HepG2 (cell line): ENCODE measurements around the gene SRCIN1. TPM values are rescaled to one million over a fixed set of nuclear protein-coding genes. Genes with fewer than 3 reads are reported as not detected.

Source experiments
- ATAC-seq: fragments of 200-7000 bp; cut with Tn5 transposase; 3 replicates; pipeline ENCODE4 v1.9.1; 2020; ENCODE audit warnings: mild to moderate bottlenecking, moderate library complexity
- BruUV-seq: library from RNA; stranded (reverse); fragments of 400-500 nt; replicated peaks from 2 replicates; lab custom pipeline; 2021; lab: Mats Ljungman, UMichigan
- CTCF ChIA-PET: fragments of 300-600 bp; formaldehyde crosslinking; extraction: SDS; loops from one replicate; lab custom pipeline; 2021; ENCODE audit warnings: low total read pairs, inconsistent platforms, low intra/inter-chr PET ratio; lab: Yijun Ruan, JAX
- POLR2A ChIA-PET: fragments of 350-600 bp; sonication (Branson Sonifier 250); formaldehyde crosslinking; loops from one replicate; lab custom pipeline; 2020; ENCODE audit warnings: antibody characterized with exemption, inconsistent platforms; lab: Yijun Ruan, JAX
- DNase-seq: peaks from one replicate; pipeline ENCODE4 v3.0.0-alpha.2; 2015; ENCODE audit warnings: low spot score
- FAIRE-seq: peaks from 3 replicates; lab custom pipeline; 2011; peaks lifted over from hg19 to GRCh38; lab: Jason Lieb, UNC
- H2AFZ ChIP-seq: one replicate; pipeline ENCODE4 v1.6.1; 2011; ENCODE audit warnings: low read length, inconsistent platforms
- H3K27ac ChIP-seq: fragments of 300-600 bp; 3 replicates; pipeline ENCODE4 v1.8.0; 2011; ENCODE audit warnings: mixed run types, mild to moderate bottlenecking, mixed read lengths, low read length, inconsistent platforms; ENCODE audit not compliant: insufficient read depth; ENCODE audit errors: extremely low read length
- H3K27me3 ChIP-seq, 2 experiments: fragments of 200-600 bp in 1 of 2; 2 replicates in 1 of 2; 3 replicates in 1 of 2; pipeline versions ENCODE4 v1.6.0 to v1.8.0; 2011; ENCODE audit warnings: low read length in 2 of 2, mild to moderate bottlenecking in 2 of 2, moderate library complexity in 2 of 2, inconsistent platforms in 1 of 2; ENCODE audit not compliant: insufficient read depth in 2 of 2, control insufficient read depth in 1 of 2
- H3K36me3 ChIP-seq, 2 experiments: fragments of 200-600 bp in 1 of 2; replicated peaks in 1 of 2; 2 replicates in 1 of 2; 3 replicates in 1 of 2; pipeline versions ENCODE4 v1.5.1 to v1.8.0; 2011; ENCODE audit warnings: low read length in 2 of 2, inconsistent platforms in 1 of 2; ENCODE audit not compliant: insufficient read depth in 2 of 2, control insufficient read depth in 1 of 2
- H3K4me1 ChIP-seq: 2 replicates; pipeline ENCODE4 v1.5.1; 2012; ENCODE audit warnings: low read length, inconsistent platforms; ENCODE audit not compliant: insufficient read depth
- H3K4me2 ChIP-seq: 2 replicates; pipeline ENCODE4 v1.6.0; 2011; ENCODE audit warnings: low read depth, low read length, inconsistent platforms
- H3K4me3 ChIP-seq, 3 experiments: fragments of 200-600 bp in 1 of 3; sonication (generic), shearing (Covaris generic) in 1 of 3; replicated peaks in 1 of 3; 2 replicates each; pipeline ENCODE4 v1.5.1; 2011 to 2016; ENCODE audit warnings: low read length in 3 of 3, inconsistent platforms in 2 of 3, low read depth in 2 of 3, mild to moderate bottlenecking in 2 of 3, control low read depth in 1 of 3, mixed read lengths in 1 of 3; ENCODE audit not compliant: insufficient read depth in 1 of 3
- H3K79me2 ChIP-seq: one replicate; pipeline ENCODE4 v1.6.1; 2011; ENCODE audit warnings: low read length, inconsistent platforms; ENCODE audit not compliant: insufficient read depth
- H3K9ac ChIP-seq: 2 replicates; pipeline ENCODE4 v1.6.0; 2011; ENCODE audit warnings: mild to moderate bottlenecking, low read depth, low read length, inconsistent platforms; ENCODE audit not compliant: insufficient read depth
- H3K9me3 ChIP-seq: 2 replicates; pipeline ENCODE4 v1.5.1; 2012; ENCODE audit warnings: mild to moderate bottlenecking, low read length
- H4K20me1 ChIP-seq: 2 replicates; pipeline ENCODE4 v1.6.0; 2011; ENCODE audit warnings: inconsistent platforms, mild to moderate bottlenecking, low read length, moderate library complexity; ENCODE audit not compliant: insufficient read depth
- DR1 ChIP-seq: sonication (generic); formaldehyde crosslinking; IDR thresholded peaks from 2 replicates; pipeline ENCODE4 v1.8.0; 2021; ENCODE audit warnings: mild to moderate bottlenecking, missing genetic modification reagents, inconsistent platforms
- FOXK1 ChIP-seq: sonication (generic); formaldehyde crosslinking; IDR thresholded peaks from 2 replicates; pipeline ENCODE4 v1.4.0; 2020; ENCODE audit warnings: low read depth, missing genetic modification reagents, borderline replicate concordance
- FOXO1 ChIP-seq: sonication (generic); formaldehyde crosslinking; IDR thresholded peaks from 2 replicates; pipeline ENCODE4 v1.4.0; 2020; ENCODE audit warnings: missing genetic modification reagents
- GPN1 ChIP-seq: sonication (generic); formaldehyde crosslinking; IDR thresholded peaks from 2 replicates; pipeline ENCODE4 v1.5.1; 2020; ENCODE audit warnings: missing genetic modification reagents, borderline replicate concordance
- KDM1A ChIP-seq: IDR thresholded peaks from 2 replicates; pipeline ENCODE4 v1.6.1; 2016; ENCODE audit warnings: missing compliant biosample characterization
- SMARCE1 ChIP-seq: fragments of 450-650 bp; IDR thresholded peaks from 2 replicates; pipeline ENCODE4 v1.6.1; 2017; ENCODE audit warnings: borderline replicate concordance
- STAG1 ChIP-seq: sonication (generic); formaldehyde crosslinking; IDR thresholded peaks from 2 replicates; pipeline ENCODE4 v1.4.0; 2020; ENCODE audit warnings: missing genetic modification reagents
- WIZ ChIP-seq: sonication (generic); formaldehyde crosslinking; IDR thresholded peaks from 2 replicates; pipeline ENCODE4 v1.5.1; 2020; ENCODE audit warnings: mild to moderate bottlenecking, missing genetic modification reagents
- ZBTB1 ChIP-seq: sonication (generic); formaldehyde crosslinking; IDR thresholded peaks from 2 replicates; pipeline ENCODE4 v1.4.0; 2020; ENCODE audit warnings: missing genetic modification reagents, borderline replicate concordance
- ZFP36L1 ChIP-seq: sonication (generic); formaldehyde crosslinking; IDR thresholded peaks from 2 replicates; pipeline ENCODE4 v1.8.0; 2022; ENCODE audit warnings: mild to moderate bottlenecking, missing genetic modification reagents, moderate library complexity
- ZNF136 ChIP-seq: sonication (generic); formaldehyde crosslinking; IDR thresholded peaks from 2 replicates; pipeline ENCODE4 v1.8.1; 2022; ENCODE audit warnings: low read depth, mild to moderate bottlenecking, moderate library complexity, missing genetic modification reagents
- ZNF567 ChIP-seq: sonication (generic); formaldehyde crosslinking; IDR thresholded peaks from 2 replicates; pipeline ENCODE4 v1.8.1; 2023; ENCODE audit warnings: mild to moderate bottlenecking, missing genetic modification reagents, borderline replicate concordance
- ZNF674 ChIP-seq: sonication (generic); formaldehyde crosslinking; IDR thresholded peaks from 2 replicates; pipeline ENCODE4 v1.5.0; 2020; ENCODE audit warnings: low read depth, mild to moderate bottlenecking, missing genetic modification reagents
- ZXDC ChIP-seq: sonication (generic); formaldehyde crosslinking; IDR thresholded peaks from 2 replicates; pipeline ENCODE4 v1.5.0; 2020; ENCODE audit warnings: mild to moderate bottlenecking, missing genetic modification reagents
- WGBS: methylation state at CpG from one replicate; pipeline ENCODE4 v1.1.6; 2017; ENCODE audit warnings: low lambda C conversion rate; 5-methylcytosine and 5-hydroxymethylcytosine counted together
- in situ Hi-C: cut with HindIII; loops from 2 replicates; pipeline ENCODE4 v1.10.0; 2017; ENCODE audit warnings: low pct_unique_long_range_greater_than_20kb; ENCODE audit not compliant: extremely low pct_ligation_motif_present
- intact Hi-C: fragments of 100-400 bp; cut with micrococcal nuclease; formaldehyde crosslinking; loops from one replicate; pipeline ENCODE4 v1.10.0; 2022; ENCODE audit not compliant: unreplicated experiment
- polyA plus RNA-seq, 8 experiments: library from polyadenylated mRNA; depleted of rRNA in 3 of 8; stranded (reverse) in 7 of 8; unstranded in 1 of 8; fragments of >200 nt; fragmentation: Illumina TruSeq in 4 of 8; extraction: Trizol in 4 of 8; gene quantifications; 2 replicates each; pipeline versions ENCODE4 v1.2.1 to v1.2.3, GENCODE V29; 2011 to 2016; ENCODE audit warnings: low read depth in 4 of 8, missing spikeins in 1 of 8, mixed read lengths in 1 of 8; ENCODE audit not compliant: insufficient read depth in 1 of 8
- total RNA-seq, 5 experiments: library from RNA; depleted of rRNA; stranded (reverse); fragments of >200 nt; fragmentation: Illumina TruSeq; extraction: Trizol; gene quantifications; 2 replicates each; pipeline ENCODE4 v1.2.3, GENCODE V29; 2016; ENCODE audit warnings: low read depth in 1 of 5
- TF ChIP-seq, protein P1 (sequence below): sonication (generic); formaldehyde crosslinking; IDR thresholded peaks from 2 replicates; pipeline ENCODE4 v1.4.0; 2020; ENCODE audit warnings: missing genetic modification reagents

SRCIN1 gene
- total and polyA plus RNA-seq, 2 of the 13 experiments (the other 11 are each of a cell fraction or from before 2014, with no cell fraction given), result 1.2 to 9.6 TPM

DNA sequence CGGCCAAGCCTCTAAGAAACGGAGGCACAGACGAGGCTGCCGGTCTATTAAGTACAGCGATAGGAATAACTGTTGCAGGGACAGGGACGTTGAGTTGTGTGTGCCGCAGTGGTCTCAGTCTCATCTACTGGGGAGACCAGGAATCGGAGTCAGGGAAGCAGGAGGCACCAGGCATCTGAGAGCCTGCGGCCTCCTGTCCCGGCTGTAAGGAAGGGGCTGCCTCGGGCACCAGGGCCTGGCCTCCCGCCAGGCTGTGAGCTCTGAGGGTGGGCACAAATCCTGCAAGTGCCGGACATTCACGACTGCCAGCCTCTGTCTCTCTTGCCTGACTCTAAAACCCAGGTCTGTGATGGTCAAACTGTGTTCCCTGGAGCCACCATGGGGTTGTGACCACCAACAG lies 101.5 kb downstream of the SRCIN1 start:
- in situ Hi-C loops, result no loop called here
- WGBS, result 54% methylated on average over 14 of the region's 14 CpGs
- Histone ChIP-seq H3K36me3 (no peaks in the 10 kb centered on the region), H3K9me3 (no peaks in the 10 kb centered on the region), H3K9ac (no peak overlapping the region), H3K4me3 (no peak overlapping the region), H4K20me1 (no peaks in the 10 kb centered on the region), H3K79me2 (no peaks in the 10 kb centered on the region), H3K4me2 (no peak overlapping the region), H2AFZ (no peak overlapping the region), H3K27me3 (peaks cover 4 to 57% of the 10 kb centered on the region in 2 experiments; a peak in 3 of 5 replicates), H3K27ac (no peak overlapping the region), H3K4me1 (peaks cover 7% of the 10 kb centered on the region)
- ChIA-PET POLR2A (no interaction called here), CTCF (no interaction called here)
- no TSS peak for BruUV-seq
- no peak for DNase-seq
- TF ChIP-seq ZNF136 (no peak), FOXO1 (CRISPR knock-in tag) (no peak), SMARCE1 (no peak), ZBTB1 (CRISPR knock-in tag) (no peak), KDM1A (CRISPR knock-in tag) (no peak), ZXDC (CRISPR knock-in tag) (no peak), WIZ (CRISPR knock-in tag) (no peak), ZNF674 (CRISPR knock-in tag) (no peak), ZFP36L1 (no peak), DR1 (CRISPR knock-in tag) (no peak), ZNF567 (CRISPR knock-in tag) (no peak), FOXK1 (CRISPR knock-in tag) (no peak), GPN1 (CRISPR knock-in tag) (no peak), STAG1 (CRISPR knock-in tag) (no peak)
- TF ChIP-seq, protein P1, sequence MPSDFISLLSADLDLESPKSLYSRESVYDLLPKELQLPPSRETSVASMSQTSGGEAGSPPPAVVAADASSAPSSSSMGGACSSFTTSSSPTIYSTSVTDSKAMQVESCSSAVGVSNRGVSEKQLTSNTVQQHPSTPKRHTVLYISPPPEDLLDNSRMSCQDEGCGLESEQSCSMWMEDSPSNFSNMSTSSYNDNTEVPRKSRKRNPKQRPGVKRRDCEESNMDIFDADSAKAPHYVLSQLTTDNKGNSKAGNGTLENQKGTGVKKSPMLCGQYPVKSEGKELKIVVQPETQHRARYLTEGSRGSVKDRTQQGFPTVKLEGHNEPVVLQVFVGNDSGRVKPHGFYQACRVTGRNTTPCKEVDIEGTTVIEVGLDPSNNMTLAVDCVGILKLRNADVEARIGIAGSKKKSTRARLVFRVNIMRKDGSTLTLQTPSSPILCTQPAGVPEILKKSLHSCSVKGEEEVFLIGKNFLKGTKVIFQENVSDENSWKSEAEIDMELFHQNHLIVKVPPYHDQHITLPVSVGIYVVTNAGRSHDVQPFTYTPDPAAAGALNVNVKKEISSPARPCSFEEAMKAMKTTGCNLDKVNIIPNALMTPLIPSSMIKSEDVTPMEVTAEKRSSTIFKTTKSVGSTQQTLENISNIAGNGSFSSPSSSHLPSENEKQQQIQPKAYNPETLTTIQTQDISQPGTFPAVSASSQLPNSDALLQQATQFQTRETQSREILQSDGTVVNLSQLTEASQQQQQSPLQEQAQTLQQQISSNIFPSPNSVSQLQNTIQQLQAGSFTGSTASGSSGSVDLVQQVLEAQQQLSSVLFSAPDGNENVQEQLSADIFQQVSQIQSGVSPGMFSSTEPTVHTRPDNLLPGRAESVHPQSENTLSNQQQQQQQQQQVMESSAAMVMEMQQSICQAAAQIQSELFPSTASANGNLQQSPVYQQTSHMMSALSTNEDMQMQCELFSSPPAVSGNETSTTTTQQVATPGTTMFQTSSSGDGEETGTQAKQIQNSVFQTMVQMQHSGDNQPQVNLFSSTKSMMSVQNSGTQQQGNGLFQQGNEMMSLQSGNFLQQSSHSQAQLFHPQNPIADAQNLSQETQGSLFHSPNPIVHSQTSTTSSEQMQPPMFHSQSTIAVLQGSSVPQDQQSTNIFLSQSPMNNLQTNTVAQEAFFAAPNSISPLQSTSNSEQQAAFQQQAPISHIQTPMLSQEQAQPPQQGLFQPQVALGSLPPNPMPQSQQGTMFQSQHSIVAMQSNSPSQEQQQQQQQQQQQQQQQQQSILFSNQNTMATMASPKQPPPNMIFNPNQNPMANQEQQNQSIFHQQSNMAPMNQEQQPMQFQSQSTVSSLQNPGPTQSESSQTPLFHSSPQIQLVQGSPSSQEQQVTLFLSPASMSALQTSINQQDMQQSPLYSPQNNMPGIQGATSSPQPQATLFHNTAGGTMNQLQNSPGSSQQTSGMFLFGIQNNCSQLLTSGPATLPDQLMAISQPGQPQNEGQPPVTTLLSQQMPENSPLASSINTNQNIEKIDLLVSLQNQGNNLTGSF (CRISPR knock-in tag), result no peak
- no peak for ATAC-seq
- intact Hi-C loops, result no loop called here
- no peak for FAIRE-seq
